Activated CD4-positive, alpha-beta T cell treated with anti-CD3 and anti-CD28 coated beads for 48 hours (primary cell): ENCODE data around the gene PARD3.

Source experiments
- DNase-seq: peaks from one replicate; pipeline ENCODE4 v3.0.0-alpha.2; 2020

Gene PARD3

DNA sequence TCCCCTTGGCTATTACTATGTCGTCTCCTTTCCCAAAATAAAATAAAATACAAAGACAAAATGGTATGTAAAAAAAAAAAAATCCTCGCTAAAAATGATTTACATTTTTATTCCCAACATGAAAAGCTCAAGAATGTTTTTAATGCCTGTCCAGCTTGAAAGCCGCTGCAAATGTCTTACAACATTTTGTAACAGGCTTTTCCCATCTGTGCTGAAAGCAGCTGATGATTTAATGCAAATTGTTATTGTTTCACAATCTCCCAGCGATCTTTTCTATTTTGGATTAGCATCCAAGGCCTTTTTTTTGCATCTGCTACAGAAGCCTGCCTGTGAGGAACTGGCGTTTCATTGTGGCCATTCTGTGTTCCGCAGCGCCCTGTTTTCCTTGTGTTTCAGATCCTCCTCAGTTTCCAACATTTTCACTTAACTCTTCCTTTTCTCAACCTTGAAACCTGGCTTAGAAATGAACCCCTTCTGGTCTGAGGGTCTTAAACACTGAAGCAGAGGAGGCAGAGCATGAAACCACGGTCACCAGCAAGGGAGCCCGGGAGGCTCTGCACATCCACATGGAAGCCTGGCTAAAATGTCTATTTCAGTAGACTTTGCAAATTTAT is 712.1 kb downstream of the PARD3 start:
- no peak for DNase-seq

DNA sequence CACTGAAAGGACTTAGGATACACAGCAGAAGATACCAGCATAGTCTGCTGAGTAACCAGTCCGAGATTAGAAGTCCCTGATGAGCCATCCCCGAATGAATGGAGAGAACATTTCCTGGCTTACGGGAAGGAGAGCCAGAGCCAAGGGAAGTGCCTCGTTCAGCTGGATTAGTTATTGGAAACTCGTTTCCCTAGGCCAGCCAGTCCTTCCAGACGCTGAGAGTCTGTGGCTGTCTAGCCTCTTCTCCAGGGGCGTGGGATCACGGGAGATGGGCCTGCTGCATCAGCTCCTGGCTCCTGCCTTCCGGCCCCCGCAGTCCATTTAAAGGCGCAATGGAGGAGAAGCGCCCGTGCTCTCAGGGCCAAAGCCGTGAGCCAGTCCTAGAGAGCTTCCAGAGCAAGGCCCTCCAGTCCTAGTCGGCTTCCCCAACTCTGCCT is 712.8 kb downstream of the PARD3 start:
- DNase-seq, result no peak

DNA sequence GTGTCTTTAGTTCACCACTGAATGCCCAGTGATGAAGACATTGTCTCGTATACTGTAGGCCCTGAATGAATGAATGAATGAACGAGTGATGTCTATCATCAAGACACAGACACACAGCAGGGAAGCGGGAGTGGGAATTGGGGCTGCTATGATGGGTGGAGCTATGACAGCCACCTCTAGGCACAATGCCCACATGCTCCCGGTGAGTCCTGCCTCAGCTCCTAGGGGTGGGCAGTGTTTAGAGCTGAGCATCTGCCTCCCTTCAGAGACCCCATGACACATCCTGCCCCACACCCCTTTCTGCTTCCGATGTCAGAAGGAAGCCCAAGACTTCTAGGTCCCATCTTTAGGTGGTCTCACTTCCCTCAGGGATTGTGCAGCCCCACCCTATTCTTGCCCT is 714.1 kb downstream of the PARD3 start:
- DNase-seq, result no peak

DNA sequence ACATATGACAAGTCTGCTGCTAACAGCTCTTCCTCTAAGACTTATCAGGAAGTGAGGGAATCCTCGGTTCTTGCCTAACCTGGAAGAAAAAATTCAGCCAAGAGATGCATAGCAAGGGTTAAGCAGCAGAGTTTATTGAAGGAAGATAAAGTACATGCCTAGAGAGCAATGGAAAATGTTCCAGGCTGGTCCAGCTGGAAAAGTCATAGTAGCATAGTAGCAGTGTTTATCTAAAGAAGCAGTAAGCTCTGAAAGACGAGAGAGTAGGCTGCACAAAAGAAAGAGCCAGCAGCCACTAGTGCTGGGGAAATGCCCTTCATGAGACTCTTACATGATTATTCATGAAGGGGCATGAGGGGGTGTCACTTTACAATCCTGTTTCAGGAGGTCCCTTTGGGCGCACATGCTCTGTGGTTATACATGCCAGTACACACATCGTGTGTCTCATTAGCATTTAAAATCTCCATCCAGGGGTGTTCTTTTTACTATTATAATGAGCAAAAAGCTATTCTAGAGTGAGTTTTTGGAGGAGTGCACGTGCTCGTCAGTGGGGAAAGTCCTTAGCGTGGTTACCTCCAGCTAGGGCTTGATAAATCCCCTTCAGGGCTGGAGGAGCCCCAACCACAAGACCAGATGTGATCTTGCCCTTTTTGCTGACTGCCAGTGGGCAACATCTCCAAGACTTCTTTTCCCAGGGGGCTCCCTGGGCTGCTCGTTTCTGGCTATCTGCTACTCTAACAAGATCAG is 716.1 kb downstream of the PARD3 start:
- DNase-seq, result no peak

DNA sequence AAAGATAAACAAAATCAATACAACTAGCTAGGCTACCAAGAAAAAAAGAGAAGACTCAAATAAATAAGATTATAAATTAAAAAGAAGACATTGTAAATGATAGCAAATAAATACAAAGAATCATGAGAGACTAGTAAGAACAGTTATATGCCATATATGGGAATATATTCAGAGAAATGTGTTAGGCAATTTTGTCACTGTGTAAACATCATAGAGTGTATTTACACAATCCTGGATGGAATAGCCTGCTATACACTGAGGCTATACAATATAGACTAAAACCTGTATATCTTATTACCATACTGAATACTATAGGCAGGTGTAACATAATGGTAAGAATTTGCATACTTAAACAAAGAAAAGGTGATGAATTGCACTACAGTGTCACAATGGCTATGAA is 717.4 kb downstream of the PARD3 start:
- no peak for DNase-seq

DNA sequence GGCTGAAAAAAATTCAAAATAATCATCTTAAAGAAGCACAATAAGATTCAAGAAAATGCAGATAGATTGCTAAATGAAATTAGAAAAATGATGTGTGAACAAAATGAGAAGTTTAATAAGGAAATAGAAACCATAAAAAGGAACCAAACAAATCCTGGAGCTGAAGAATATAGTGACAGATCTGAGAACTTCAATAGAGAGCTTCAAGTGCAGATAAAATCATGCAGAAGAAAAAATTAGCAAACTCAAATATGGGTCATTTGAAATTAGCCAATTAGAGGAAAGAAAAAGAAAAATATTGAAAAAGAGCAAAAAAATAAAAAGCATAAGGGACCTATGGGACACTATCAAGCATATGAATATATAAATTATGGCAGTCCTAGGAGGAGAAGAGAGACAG is 720.1 kb downstream of the PARD3 start:
- DNase-seq, result no peak

DNA sequence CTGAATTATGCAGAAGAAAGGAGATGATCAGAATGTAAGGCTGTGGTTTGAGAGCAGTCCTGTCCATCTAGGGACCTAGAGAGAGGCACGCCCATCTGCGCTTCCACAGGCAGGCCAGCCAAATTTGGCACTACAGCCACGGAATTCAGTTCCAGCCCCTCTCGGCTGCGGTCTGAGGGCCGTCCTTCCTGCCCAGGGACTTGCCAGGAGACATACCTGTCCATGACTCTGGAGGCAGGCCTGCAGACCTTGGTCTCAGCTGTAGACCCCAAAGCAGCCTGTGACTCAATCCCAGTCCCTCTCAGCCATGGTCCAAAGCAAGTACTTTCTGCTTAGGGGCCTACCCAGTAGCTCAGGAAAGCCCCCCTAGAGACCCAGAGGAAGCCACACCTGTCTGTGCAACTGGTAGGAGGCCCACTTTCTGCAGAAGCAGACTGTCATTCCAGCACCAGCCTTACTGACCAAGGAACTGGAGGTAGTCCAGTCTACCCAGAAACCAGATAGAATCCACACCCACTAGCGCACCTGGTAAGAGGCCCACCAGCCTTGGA is 720.9 kb downstream of the PARD3 start:
- DNase-seq, result no peak

DNA sequence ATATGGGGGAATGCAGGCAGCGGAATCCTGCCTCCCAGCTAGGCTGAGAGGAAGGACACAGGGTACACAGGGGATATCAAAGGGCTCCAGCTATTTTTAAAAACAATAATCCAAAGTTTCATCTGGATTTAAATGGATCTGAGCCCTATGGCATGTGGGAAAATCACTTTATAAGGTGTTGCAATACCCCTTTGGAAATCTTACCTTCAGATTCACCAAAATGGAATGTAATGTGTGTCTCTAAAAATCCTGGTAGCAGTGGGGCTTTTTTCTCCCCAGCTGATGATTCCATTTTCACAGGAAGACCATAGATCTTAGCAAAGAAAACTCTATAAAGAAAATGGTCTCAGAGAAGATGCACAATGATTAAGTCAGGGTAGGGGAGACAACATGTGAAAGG is 722.2 kb downstream of the PARD3 start:
- no peak for DNase-seq

DNA sequence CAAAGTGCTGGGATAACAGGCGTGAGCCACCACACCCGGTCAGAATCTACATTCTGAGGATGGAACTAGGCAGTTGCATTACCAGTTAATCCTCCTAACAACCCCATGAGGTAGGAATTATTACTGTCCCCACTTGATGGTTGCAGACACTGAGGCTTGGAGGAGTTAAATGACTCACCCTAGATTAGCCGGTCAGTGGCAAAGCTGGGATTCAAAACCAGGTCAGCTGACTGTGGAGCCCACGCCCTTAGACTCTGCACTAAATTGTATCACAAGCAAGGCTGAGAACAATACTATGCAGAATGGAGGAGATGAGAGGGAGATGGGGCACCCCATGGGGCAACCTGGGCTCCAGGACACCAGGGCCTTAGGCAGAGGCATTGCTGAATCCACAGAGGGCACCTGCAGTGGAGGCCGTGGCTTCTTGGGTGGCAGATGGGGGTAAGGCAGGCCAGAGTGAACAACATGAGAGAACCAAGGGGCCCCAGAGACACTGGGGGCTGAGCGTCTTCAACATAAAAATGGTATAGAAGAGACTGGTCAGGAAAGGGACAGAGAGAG is 723.4 kb downstream of the PARD3 start:
- no peak for DNase-seq

DNA sequence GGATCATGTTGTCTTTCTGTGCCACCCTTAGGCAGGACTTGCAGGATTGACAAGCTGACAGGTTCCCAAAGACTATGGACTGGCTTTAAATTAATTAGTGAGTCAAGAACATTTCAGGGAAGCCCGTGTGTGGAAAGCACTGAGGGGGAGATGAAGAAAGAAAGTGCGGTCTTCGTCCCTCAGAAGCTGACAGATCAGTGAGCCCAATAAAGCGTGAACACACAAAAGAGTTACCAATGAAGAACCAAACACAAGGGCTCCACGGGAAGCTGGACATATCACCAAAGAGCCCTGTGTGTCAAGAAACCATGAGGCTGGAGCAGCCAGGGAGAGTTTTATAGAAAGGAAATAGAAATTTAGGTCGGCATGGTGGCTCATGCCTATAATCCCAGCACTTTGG is 725.8 kb downstream of the PARD3 start:
- no peak for DNase-seq

DNA sequence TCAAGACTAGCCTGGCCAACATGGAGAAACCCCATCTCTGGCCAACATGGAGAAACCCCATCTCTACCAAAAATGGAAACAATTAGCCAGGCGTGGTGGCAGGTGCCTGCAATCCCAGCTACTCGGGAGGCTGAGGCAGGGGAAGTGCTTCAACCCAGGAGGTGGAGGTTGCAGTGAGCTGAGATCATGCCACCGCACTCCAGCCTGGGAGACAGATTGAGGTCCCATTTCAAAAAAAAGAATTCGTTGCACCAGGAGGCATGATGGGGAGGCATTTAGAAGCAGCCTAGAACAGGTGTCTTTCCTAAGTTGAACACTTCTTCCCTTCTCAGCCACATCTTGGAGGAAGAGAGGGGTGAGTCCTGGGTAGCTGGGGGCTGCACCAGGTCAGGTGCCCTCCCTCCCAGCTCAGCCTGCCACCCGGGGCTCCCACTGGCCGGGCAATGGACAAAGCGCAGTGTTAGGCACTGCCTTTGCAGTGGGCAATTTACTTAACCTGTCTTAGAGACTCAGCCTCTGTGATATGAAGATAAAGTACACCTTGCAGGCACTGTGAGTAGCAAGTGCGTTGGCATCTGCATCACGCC is 726.8 kb downstream of the PARD3 start:
- no peak for DNase-seq

DNA sequence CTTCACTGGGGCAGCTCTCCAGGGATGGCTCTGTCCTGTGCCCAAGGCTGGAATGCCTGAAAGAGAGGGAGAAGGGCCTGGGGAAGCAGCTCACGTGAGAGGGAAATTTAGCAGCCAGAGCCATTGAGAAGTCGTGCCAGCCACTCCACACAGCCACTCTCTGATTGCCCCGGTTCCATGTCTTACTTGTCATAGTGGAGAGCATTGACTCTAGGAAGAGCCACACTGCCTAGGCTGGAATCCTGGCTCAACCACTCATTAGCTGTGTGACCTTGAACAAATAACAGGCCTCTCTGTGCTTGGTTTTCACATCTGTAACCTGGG is 728.0 kb downstream of the PARD3 start:
- no peak for DNase-seq

DNA sequence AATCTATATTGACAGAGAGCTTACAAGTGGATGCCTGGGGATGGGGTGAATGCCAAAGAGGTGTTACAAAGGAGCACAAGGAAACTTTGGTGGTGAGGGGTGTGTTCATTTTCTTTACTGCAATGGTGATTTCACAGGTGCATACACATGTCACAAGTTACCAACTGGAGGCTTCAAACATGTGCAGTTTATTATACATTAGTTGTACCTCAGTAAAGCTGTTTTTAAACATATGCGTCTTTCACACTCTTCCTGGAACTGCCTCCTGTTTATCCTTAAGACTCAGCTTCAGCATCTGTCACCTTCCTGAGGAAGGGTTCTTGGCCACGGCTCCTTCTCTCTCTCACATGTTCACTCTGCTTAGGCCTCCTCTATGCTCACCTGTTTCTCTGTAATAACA is 731.5 kb downstream of the PARD3 start:
- DNase-seq, result no peak

DNA sequence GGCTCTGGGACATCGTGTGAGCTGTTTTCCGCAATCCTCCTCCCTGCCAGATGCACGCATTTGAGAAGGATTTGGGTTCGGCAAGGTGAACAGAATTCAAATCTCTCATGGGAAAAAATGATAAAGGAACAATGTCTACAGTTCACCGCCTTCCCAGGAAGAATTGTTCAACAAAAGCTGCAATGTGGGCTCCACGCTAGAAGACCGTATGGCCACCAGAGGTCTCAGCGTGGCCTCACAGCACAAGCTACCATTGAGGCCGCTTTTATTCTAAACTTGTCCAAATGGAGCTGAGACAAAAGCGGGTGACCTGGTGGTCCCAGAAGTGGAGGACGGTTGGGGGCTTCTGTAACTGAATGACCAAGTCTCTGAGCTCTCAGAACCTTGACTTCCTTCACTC is 733.1 kb downstream of the PARD3 start:
- DNase-seq, result no peak

DNA sequence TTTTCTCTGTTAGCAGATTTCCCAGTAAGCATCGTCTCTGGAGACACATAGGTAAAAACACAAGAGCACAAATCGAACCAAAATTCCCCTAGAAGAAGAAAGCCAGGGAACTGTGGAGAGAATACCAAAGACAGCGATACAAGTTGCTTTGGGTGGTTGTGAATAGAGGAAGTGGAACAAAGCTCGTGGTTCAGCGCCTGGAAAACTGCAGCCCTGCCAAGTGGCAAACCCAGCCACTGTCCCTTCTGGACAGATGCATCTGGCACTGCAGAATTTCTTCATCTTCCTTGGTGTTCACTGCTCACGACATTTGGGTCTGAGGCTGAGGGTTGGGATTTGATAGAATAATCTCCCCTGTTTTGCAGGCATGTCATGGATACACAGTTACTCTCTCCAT is 733.8 kb downstream of the PARD3 start:
- no peak for DNase-seq

DNA sequence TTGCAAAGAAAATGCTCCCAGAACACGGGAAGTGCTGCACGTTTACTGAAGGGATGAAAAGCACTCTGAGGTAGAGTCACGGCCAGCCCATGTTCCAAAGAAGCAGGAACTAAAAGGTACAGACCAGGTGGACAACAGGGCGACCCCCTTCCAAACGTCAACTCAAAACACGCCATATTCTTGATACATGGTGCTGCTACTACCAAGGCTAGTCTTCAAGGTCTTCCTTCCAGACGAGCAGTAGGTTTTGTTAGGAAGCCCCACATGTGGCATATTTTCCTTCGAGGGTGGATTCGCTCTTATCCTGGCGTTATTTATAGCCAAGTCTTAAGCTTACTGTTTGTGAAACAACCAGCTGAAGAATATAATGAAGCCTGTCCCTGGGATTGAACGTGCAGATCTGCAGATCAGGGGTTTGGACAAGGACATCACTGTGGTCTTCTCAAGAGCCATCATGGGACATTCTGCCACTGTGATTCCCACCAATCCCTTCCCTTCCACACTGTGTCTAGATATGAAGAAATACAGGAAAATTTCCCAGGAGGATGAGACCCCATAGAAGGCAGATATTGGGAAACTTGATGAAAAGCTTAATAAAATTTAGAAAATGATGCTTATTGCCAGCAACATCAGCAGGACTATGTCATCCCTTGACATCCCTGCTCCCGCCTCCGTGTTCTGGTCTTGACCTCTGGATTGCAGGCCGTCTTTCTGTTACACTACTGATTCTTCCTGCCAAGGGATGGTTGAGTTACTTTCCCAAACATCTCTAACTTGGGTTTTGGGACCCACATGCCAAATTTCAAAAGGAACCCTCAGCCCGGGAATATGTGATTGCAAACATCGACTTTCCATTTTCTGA is 734.4 kb downstream of the PARD3 start:
- no peak for DNase-seq

DNA sequence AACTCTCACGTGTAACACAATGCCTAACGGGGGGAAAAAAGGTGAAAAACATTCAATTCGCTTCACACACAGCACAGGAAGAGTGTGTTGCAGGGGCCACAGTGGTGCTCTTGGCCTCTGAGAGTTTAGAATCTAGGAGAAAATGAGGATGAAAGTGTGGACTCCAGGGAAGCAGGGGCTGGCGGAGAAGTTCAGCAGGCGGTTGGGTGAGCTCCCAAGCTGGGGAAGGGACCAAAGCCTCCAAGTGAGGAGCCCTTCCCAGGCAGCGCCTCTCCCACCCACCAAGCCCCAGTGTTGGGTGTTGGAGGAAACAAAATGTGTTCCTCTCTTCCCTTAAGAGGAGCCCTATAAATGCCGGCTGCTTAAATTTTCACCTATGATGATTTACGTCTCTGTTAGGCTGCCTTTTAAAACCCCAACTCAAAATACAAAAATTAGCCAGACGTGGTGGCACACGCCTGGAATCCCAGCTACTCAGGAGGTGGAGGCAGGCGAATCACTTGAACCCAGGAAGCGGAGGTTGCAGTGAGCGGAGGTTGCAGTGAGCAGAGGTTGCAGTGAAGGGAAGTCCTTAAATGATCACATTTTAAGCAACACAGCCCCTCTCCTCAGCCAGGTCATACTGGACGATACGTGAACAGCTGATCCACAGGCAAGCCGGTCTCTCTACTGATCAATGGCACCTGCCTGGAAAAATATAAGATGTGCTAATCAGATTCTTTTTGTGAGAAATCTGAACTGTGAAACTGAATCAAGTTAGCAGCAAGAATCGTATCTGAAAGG is 735.2 kb downstream of the PARD3 start:
- DNase-seq, result no peak

DNA sequence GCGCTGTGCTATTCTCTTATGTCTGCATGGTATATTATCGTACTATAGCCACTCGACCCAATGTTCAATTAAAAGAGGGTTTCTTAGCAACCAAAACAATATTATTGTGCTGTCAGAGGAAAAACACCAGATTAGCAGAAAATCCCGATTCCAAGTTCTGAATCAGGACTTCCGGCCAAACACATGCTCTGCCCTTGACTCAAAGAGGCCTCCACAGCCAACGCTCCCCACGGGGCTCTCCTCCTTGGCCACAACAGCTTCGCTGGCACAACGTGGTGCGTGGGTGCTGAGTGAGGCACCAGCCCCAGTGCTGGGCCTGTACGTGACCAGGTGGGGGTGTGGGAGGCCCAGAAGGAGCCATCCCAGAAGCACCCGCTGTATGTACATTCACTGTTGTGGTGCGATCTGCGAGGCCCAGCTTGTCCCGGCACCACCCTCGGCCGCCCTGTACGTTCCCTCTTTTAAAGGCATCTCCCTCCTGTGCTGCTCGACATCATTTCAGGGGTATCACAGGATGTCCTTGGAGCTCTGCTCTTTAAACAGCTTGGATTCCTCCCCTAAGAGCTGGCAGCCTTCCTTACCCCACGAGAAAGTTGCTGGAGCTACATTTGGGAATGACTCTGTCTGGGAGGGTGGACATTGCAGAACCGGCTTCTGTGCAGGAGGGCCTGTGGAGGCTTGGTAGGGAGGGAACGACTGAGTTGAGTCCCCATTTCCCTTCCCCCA is 736.2 kb downstream of the PARD3 start:
- no peak for DNase-seq

DNA sequence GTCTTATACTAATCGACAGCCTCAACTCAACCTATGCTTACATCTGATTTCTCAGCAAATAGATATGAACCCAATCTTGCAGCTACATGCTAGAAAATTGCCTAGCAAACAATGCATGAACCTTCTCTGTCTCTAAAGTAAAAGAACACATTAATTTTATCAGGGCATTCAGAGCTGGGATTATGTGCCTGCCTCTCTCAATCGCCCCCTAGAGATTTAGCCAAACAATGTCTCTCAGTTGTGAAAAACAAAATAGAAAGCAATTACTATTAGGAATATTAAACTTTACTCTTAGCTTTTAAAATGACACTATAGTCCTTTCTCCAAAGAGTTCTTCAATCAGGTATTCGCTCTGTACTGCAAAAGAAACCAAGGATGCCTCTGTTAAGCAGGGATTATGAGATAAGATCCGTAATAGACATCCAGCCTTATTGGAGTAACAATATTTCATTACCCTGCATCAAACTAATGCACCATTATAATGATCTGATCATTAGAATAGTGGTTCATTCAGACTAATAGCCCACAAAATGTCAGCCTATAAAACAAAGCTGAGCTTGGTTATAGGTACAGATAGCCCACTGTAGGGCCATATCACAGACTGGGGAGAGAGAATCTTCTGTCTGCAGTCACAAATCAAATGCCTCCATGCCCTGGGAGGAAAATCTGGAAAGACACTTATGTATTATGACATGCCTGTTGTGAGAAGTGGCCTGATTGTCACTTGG is 736.9 kb downstream of the PARD3 start:
- DNase-seq, result no peak

DNA sequence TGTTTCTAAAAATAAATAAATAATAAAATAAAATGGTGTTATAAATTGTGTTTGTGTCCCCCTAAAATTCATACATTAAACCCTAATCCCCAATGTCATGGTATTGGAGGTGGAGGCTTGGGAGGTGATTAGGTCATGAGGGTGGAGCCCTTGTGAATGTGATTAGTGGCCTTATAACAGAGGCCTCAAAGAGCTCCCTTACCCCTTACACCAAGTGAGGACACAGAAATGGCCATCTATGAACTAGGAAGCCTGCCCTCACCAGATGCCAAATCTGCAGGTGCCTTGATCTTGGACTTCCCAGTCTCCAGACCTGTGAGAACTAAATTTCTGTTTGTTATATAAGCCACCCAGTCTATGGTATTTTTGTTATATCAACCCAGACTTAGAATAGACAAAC is 738.7 kb downstream of the PARD3 start:
- no peak for DNase-seq
